GM19372 (cell line): Measurements from ENCODE around the gene MMP23B.
"Not testable (repeated sequence)": the region's sequence is repeated elsewhere in the genome, so short reads cannot be mapped to it uniquely, and the experiment has no call there.

ENCODE experiments used
- ATAC-seq: cut with Tn5 transposase; IDR thresholded peaks from one replicate; pipeline ENCODE4 v1.9.1; 2021; ENCODE audit warnings: mild to moderate bottlenecking, low read depth, moderate library complexity; ENCODE audit not compliant: unreplicated experiment

MMP23B gene

GRCh38 chr1:1664318-1664717 is 32.3 kb downstream of the MMP23B start:
- ATAC-seq = not testable (repeated sequence)

DNA sequence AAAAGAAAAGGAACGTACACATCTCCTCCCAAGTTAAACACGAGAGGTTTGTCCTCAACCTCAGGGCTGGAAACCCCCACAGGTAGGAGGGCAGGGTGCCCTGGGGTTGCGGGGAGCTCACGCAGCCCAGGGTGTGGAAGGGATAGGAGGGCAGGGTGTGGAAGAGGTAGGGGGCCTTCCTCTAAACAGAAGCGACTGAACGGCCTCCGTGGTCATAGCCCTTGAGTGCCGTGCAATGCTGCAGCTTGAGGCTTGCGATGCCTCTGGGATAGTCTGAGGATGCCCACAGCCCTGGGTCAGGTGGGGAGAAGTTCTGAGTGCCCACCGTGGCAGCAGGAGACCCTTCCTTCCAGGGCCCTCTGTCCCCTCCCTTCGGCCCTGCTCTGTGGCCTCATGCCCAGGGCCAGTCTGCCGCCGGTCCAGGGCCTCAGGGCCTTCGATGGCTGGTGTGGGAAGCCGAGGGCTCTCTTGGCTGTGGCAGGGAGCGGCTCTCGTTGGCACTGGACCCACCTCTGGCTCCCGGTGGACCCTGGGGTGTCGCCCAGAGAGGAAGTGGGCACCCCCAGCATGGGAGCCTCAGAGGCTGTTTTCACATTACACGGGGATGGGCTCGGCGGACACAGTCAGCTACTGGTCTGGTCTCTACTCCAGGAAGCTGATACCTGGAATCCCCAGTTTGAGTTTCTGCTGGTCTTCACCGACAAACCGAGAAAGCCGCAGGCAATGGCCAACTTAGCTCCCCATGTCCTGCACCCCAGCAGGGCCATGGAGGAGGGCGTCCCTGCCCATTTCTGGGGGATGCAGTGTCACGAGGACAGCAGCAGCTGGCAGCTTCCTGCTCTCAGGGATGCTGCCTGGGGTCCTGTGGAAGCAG is 33.2 kb downstream of the MMP23B start:
- no peak for ATAC-seq

GRCh38 chr1:1665815-1666251 is 33.9 kb downstream of the MMP23B start:
- ATAC-seq = no peak

- ATAC-seq = no peak
Measured at GRCh38 chr1:1666526-1666925, 34.6 kb downstream of the MMP23B start.

GRCh38 chr1:1669468-1670440 is 37.8 kb downstream of the MMP23B start:
- no peak for ATAC-seq

DNA sequence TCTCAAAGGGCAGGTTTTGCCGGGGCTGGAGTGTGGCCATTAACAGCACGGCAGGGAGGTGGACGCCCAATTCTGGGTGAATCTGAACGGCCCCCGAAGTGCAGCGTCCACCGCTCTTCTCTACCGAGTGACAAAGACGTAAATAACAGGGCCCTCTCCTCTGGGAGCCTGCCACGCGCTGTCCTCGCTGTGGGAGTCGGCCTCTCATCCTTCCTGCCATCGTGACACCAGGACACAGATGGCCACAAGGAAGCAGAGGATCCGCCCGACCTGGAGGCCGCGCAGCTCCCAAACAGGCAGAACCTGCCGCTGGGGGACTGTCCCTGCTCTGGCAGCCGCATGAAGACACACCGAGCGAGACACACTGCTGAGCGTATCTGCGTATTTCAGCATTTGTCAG is 38.9 kb downstream of the MMP23B start:
- no peak for ATAC-seq

GRCh38 chr1:1671365-1672119 is 39.6 kb downstream of the MMP23B start:
- no peak for ATAC-seq

- ATAC-seq = no peak
Measured at GRCh38 chr1:1672181-1672965, 40.4 kb downstream of the MMP23B start.

GRCh38 chr1:1674806-1675205 is 42.8 kb downstream of the MMP23B start:
- not testable (repeated sequence) for ATAC-seq

GRCh38 chr1:1675218-1675617 is 43.2 kb downstream of the MMP23B start:
- ATAC-seq = not testable (repeated sequence)

GRCh38 chr1:1676087-1676486 is 44.1 kb downstream of the MMP23B start:
- not testable (repeated sequence) for ATAC-seq

DNA sequence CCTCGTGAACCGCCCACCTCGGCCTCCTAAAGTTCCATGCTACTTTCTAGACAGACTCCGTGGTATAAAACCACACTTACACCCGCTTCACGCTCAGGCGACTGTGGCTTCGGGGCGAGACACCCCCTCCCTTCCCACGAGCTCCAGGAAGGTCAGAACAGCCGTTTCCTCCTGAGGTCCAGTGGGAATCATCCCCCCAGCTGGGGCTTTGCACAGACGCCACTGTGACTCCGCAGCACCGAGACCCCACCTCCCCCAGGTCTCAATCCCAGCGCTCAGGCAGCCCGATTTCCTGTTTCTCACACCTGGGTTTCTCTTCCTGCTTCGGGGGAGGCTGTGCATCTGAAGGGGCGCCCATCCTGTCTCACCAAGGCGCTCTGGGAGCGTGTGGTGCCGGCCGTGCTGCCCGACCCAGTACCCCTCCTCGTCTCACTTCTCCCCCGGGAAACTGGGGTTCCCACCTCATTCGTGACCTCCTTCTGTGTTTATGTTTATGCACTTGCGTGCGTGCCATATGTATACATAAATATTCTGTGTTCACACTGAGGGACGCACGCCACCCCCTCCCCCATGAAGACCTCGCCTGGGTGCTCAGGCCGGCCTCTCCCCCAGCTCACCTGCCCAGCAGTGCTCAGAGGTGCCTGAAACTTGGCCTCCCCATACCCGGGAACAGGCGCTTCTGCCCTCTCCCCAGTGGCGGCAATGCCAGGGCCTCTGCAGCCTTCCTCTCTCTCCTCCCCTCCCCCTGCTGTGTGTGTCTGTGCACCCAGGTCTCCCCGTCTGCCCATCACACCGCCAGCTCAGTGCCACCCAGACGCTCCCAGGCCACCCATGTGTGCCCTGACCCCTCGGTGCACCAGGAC is 46.0 kb downstream of the MMP23B start:
- peak; percentile 55 for ATAC-seq

- ATAC-seq = no peak
Measured at GRCh38 chr1:1678581-1679380, 46.8 kb downstream of the MMP23B start.

DNA sequence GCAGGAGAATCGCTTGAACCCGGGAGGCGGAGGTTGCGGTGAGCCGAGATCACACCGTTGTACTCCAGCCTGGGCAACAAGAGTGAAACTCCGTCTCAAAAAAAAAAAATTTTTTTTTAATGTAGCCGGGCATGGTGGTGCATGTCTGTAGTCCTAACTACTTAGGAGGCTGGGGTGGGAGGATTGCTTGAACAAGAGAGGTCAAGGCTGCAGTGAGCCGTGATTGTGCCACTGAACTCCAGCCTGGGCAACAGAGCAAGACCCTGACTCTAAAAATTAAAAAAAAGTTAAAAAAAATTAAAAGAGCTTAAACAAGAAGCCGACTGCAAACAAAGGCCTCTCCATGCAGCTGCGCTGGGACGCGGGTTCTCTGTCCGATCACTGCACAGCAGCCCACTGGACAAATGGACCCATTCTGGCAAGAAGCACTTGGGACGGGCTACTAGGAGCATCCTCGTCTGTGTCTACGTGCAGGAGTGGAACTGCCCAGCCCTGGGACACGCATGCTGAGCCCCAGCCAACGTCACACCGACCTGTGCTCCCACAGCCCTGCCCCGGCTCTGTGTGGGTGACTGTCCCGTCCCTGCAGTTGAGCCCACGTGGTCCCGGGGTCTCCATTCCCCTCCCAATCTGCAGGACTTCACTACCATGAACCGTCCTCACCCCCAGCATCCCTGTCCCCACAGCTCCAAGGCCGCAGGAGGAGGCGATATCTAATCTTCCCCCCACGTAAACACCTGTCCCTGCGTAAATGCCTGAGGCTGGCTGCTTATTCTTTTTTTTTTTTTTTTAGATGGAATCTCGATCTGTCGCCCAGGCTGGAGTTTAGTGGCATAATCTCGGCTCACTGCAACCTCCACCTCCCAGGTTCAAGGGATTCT is 48.3 kb downstream of the MMP23B start:
- no peak for ATAC-seq

- no peak for ATAC-seq
Measured at GRCh38 chr1:1680912-1681273, 48.9 kb downstream of the MMP23B start.

- no peak for ATAC-seq
Measured at GRCh38 chr1:1683104-1683905, 51.3 kb downstream of the MMP23B start.
